Kasumi-1 (cell line): ENCODE measurements around the gene PXDN.
"Not testable (repeated sequence)": the region's sequence is repeated elsewhere in the genome, so short reads cannot be mapped to it uniquely, and the experiment has no call there.

ENCODE experiments used
- DNase-seq, 2 experiments: peaks; one replicate each; lab custom pipeline; 2025; lab: John Stamatoyannopoulos, UW

PXDN gene

GRCh38 chr2:1723397-1724042, 20.8 kb downstream of the PXDN start:
- DNase-seq = no peak

GRCh38 chr2:1722692-1723091, 21.6 kb downstream of the PXDN start:
- DNase-seq = no peak

- no peak for DNase-seq
Observed at GRCh38 chr2:1721706-1722646, 22.3 kb downstream of the PXDN start.

- no peak for DNase-seq
Observed at GRCh38 chr2:1718339-1719220, 25.7 kb downstream of the PXDN start.

GRCh38 chr2:1717113-1717512, 27.2 kb downstream of the PXDN start:
- DNase-seq = no peak

GRCh38 chr2:1716441-1716840, 27.9 kb downstream of the PXDN start:
- DNase-seq = no peak

- DNase-seq = not testable (repeated sequence)
Observed at GRCh38 chr2:1716014-1716305, 28.4 kb downstream of the PXDN start.

GRCh38 chr2:1715184-1716013, 28.9 kb downstream of the PXDN start:
- no peak for DNase-seq

- DNase-seq = no peak
Observed at GRCh38 chr2:1714291-1715064, 29.8 kb downstream of the PXDN start.

- no peak for DNase-seq
Observed at GRCh38 chr2:1713839-1714236, 30.5 kb downstream of the PXDN start.

- DNase-seq = no peak
Observed at GRCh38 chr2:1713142-1713838, 31.0 kb downstream of the PXDN start.

GRCh38 chr2:1709946-1710560, 34.3 kb downstream of the PXDN start:
- DNase-seq = no peak

GRCh38 chr2:1709335-1709605, 35.0 kb downstream of the PXDN start:
- DNase-seq = no peak

- DNase-seq = no peak
Observed at GRCh38 chr2:1708476-1709334, 35.6 kb downstream of the PXDN start.

- peak; percentile 58 to 68 for DNase-seq
Observed at GRCh38 chr2:1707771-1708418, 36.4 kb downstream of the PXDN start.

GRCh38 chr2:1706089-1706841, 38.0 kb downstream of the PXDN start:
- not testable (repeated sequence) for DNase-seq

- no peak for DNase-seq
Observed at GRCh38 chr2:1705557-1706076, 38.7 kb downstream of the PXDN start.
